ENCODE data around the gene RAB11FIP5. TPM values are rescaled to one million over a fixed set of nuclear protein-coding genes. Genes with fewer than 3 reads are reported as not detected.

RAB11FIP5 gene
- total and polyA plus RNA-seq, 2 experiments from 2014 or later: 4.2 to 12.1 TPM

GRCh38 chr2:73054980-73055379 lies 57.8 kb downstream of the RAB11FIP5 start:
- no peak for TF ChIP-seq CTCF (IDR thresholded peaks at IDR 0.05; ENCODE audit: low read depth, low read length)

GRCh38 chr2:73053316-73054114 lies 59.2 kb downstream of the RAB11FIP5 start:
- Histone ChIP-seq H3K27ac (no peak overlapping the region), H3K27me3 (no peaks in the 10 kb centered on the region), H3K36me3 (no peaks in the 10 kb centered on the region), H3K4me3 (no peak overlapping the region), H3K9me3 (ENCODE audit: low read depth) (no peaks in the 10 kb centered on the region), H3K4me1 (ENCODE audit: low read depth) (no peaks in the 10 kb centered on the region)
- DNase-seq (ENCODE audit: low read depth in 1 of 2, low spot score in 1 of 2): no peak
- TF ChIP-seq CTCF (IDR thresholded peaks at IDR 0.05; ENCODE audit: low read depth, low read length): no peak

More at GRCh38 chr2:73054980-73055379, 57.8 kb downstream of the RAB11FIP5 start:
- Histone ChIP-seq H3K4me1 (ENCODE audit: low read depth) (no peaks in the 10 kb centered on the region), H3K9me3 (ENCODE audit: low read depth) (no peaks in the 10 kb centered on the region), H3K4me3 (no peak overlapping the region), H3K27ac (no peak overlapping the region), H3K27me3 (no peaks in the 10 kb centered on the region), H3K36me3 (no peaks in the 10 kb centered on the region)
- no peak for DNase-seq (ENCODE audit: low read depth in 1 of 2, low spot score in 1 of 2)

- TF ChIP-seq CTCF (IDR thresholded peaks at IDR 0.05; ENCODE audit: low read depth, low read length): no peak
- H3K4me1 ChIP-seq (ENCODE audit: low read depth): peaks cover 3% of the 10 kb centered on the region
- no peaks in the 10 kb centered on the region for H3K27me3 ChIP-seq
- DNase-seq (ENCODE audit: low read depth in 1 of 2, low spot score in 1 of 2): peak in 1 of 2 donors; percentile 10
- H3K36me3 ChIP-seq: no peaks in the 10 kb centered on the region
- H3K4me3 ChIP-seq: no peak overlapping the region
- no peaks in the 10 kb centered on the region for H3K9me3 ChIP-seq (ENCODE audit: low read depth)
- H3K27ac ChIP-seq: no peak overlapping the region
These were observed 62.6 kb downstream of the RAB11FIP5 start for GRCh38 chr2:73050121-73050545.

GRCh38 chr2:73043929-73044832 lies 68.6 kb downstream of the RAB11FIP5 start:
- H3K27ac ChIP-seq: peak overlapping the region; percentile 85
- TF ChIP-seq CTCF (IDR thresholded peaks at IDR 0.05; ENCODE audit: low read depth, low read length): no peak
- peak in 1 of 2 donors; percentile 84 for DNase-seq (ENCODE audit: low read depth in 1 of 2, low spot score in 1 of 2)
- H3K9me3 ChIP-seq (ENCODE audit: low read depth): no peaks in the 10 kb centered on the region
- H3K36me3 ChIP-seq: no peaks in the 10 kb centered on the region
- H3K27me3 ChIP-seq: no peaks in the 10 kb centered on the region
- H3K4me3 ChIP-seq: no peak overlapping the region
- peaks cover 21% of the 10 kb centered on the region for H3K4me1 ChIP-seq (ENCODE audit: low read depth)

GRCh38 chr2:73043276-73043675 lies 69.5 kb downstream of the RAB11FIP5 start:
- H3K4me1 ChIP-seq (ENCODE audit: low read depth): peaks cover 21% of the 10 kb centered on the region
- no peaks in the 10 kb centered on the region for H3K9me3 ChIP-seq (ENCODE audit: low read depth)
- no peak overlapping the region for H3K4me3 ChIP-seq
- no peaks in the 10 kb centered on the region for H3K36me3 ChIP-seq
- TF ChIP-seq CTCF (IDR thresholded peaks at IDR 0.05; ENCODE audit: low read depth, low read length): no peak
- H3K27ac ChIP-seq: no peak overlapping the region
- no peak for DNase-seq (ENCODE audit: low read depth in 1 of 2, low spot score in 1 of 2)
- H3K27me3 ChIP-seq: no peaks in the 10 kb centered on the region

All from cardiac muscle cell (in vitro differentiated cells and primary cell).